ENCODE results near the gene KIRREL1. TPM values are rescaled to one million over a fixed set of nuclear protein-coding genes. Genes with fewer than 3 reads are reported as not detected.

Gene KIRREL1
- polyA plus RNA-seq, 1 donor from 2014 or later = 12.9 TPM

GRCh38 chr1:157983787-157984186 is 9.7 kb upstream of the KIRREL1 start:
- no peaks in the 10 kb centered on the region for H4K20me1 ChIP-seq (ENCODE audit: insufficient read depth)
- no peak overlapping the region for H2AFZ ChIP-seq (ENCODE audit: low read depth, low read length)
- no peak overlapping the region for H3K4me2 ChIP-seq (ENCODE audit: low read length)
- no peaks in the 10 kb centered on the region for H3K9me3 ChIP-seq (ENCODE audit: low read length)
- H3K4me3 ChIP-seq (ENCODE audit: low read length) = no peak overlapping the region
- H3K36me3 ChIP-seq (ENCODE audit: insufficient read depth, low read length) = no peaks in the 10 kb centered on the region
- H3K79me2 ChIP-seq (replicated peaks; ENCODE audit: insufficient read depth, low read length) = no peaks in the 10 kb centered on the region
- TF ChIP-seq SMC3 (conservative IDR thresholded peaks at IDR 0.05; ENCODE audit: poor library complexity) = no peak
- H3F3A ChIP-seq (ENCODE audit: insufficient read depth, low read length, poor library complexity, severe bottlenecking) = no peaks in the 10 kb centered on the region
- no peak overlapping the region for H3K9ac ChIP-seq (ENCODE audit: low read length)
- no peaks in the 10 kb centered on the region for H3K9me2 ChIP-seq (ENCODE audit: insufficient read depth, low read length)
- H3K27me3 ChIP-seq (ENCODE audit: insufficient read depth, low read depth, low read length) = no peaks in the 10 kb centered on the region
- H3K27ac ChIP-seq (ENCODE audit: low read length) = no peak overlapping the region

- no peak for TF ChIP-seq CTCF (IDR thresholded peaks at IDR 0.05; ENCODE audit: poor library complexity, severe bottlenecking)
- Histone ChIP-seq H3K9me2 (ENCODE audit: insufficient read depth, low read length) (no peaks in the 10 kb centered on the region), H3F3A (ENCODE audit: insufficient read depth, low read length, poor library complexity, severe bottlenecking) (no peaks in the 10 kb centered on the region), H3K27ac (ENCODE audit: low read length) (no peak overlapping the region), H3K4me3 (ENCODE audit: low read length) (no peak overlapping the region), H3K9me3 (ENCODE audit: low read length) (no peaks in the 10 kb centered on the region), H3K36me3 (ENCODE audit: insufficient read depth, low read length) (no peaks in the 10 kb centered on the region), H2AFZ (ENCODE audit: low read depth, low read length) (no peak overlapping the region), H3K79me2 (replicated peaks; ENCODE audit: insufficient read depth, low read length) (no peaks in the 10 kb centered on the region), H3K4me2 (ENCODE audit: low read length) (no peak overlapping the region), H4K20me1 (ENCODE audit: insufficient read depth) (no peaks in the 10 kb centered on the region), H3K27me3 (ENCODE audit: insufficient read depth, low read depth, low read length) (no peaks in the 10 kb centered on the region), H3K9ac (ENCODE audit: low read length) (no peak overlapping the region)
These were observed 9.0 kb upstream of the KIRREL1 start for GRCh38 chr1:157984469-157984868.

GRCh38 chr1:157985473-157985872 is 8.0 kb upstream of the KIRREL1 start:
- no peak for TF ChIP-seq EP300 (conservative IDR thresholded peaks at IDR 0.05; ENCODE audit: poor library complexity, severe bottlenecking)
- TF ChIP-seq RAD21 (conservative IDR thresholded peaks at IDR 0.05) = no peak
- no peak for TF ChIP-seq CTCF (IDR thresholded peaks at IDR 0.05; ENCODE audit: poor library complexity, severe bottlenecking)
- TF ChIP-seq REST (IDR thresholded peaks at IDR 0.05; ENCODE audit: borderline replicate concordance) = no peak
- no peak for TF ChIP-seq MXI1 (conservative IDR thresholded peaks at IDR 0.05; ENCODE audit: poor library complexity, severe bottlenecking)
- TF ChIP-seq EZH2 (IDR thresholded peaks at IDR 0.05; ENCODE audit: borderline replicate concordance, insufficient read depth, low read length, poor library complexity, severe bottlenecking) = no peak
- TF ChIP-seq TAF1 (IDR thresholded peaks at IDR 0.05; ENCODE audit: low read depth) = no peak
- Histone ChIP-seq H3F3A (ENCODE audit: insufficient read depth, low read length, poor library complexity, severe bottlenecking) (no peaks in the 10 kb centered on the region), H3K27me3 (ENCODE audit: insufficient read depth, low read depth, low read length) (no peaks in the 10 kb centered on the region), H3K4me3 (ENCODE audit: low read length) (no peak overlapping the region), H3K36me3 (ENCODE audit: insufficient read depth, low read length) (no peaks in the 10 kb centered on the region), H2AFZ (ENCODE audit: low read depth, low read length) (no peak overlapping the region), H3K9me3 (ENCODE audit: low read length) (no peaks in the 10 kb centered on the region), H3K27ac (ENCODE audit: low read length) (no peak overlapping the region), H3K9me2 (ENCODE audit: insufficient read depth, low read length) (no peaks in the 10 kb centered on the region), H3K9ac (ENCODE audit: low read length) (no peak overlapping the region), H3K4me2 (ENCODE audit: low read length) (no peak overlapping the region), H3K79me2 (replicated peaks; ENCODE audit: insufficient read depth, low read length) (no peaks in the 10 kb centered on the region), H4K20me1 (ENCODE audit: insufficient read depth) (no peaks in the 10 kb centered on the region)

All from neural cell (in vitro differentiated cells).